IMR-90 (cell line): ENCODE results near the gene PPP1R13L. TPM values are rescaled to one million over a fixed set of nuclear protein-coding genes. Genes with fewer than 3 reads are reported as not detected.

Experiments used
- ATAC-seq: fragments of 200-7000 bp; cut with Tn5 transposase; 2 replicates; pipeline ENCODE4 v1.9.1; 2020; ENCODE audit warnings: low read depth, mild to moderate bottlenecking, moderate library complexity
- BruUV-seq: library from RNA; stranded (reverse); fragments of 400-500 nt; replicated peaks from 2 replicates; lab custom pipeline; 2021; lab: Mats Ljungman, UMichigan
- CTCF ChIA-PET: fragments of 300-600 bp; formaldehyde crosslinking; extraction: SDS; loops from one replicate; lab custom pipeline; 2021; ENCODE audit warnings: antibody characterized with exemption; lab: Yijun Ruan, JAX
- POLR2A ChIA-PET: fragments of 300-600 bp; sonication (Branson Sonifier 250); formaldehyde crosslinking; loops from one replicate; lab custom pipeline; 2022; ENCODE audit warnings: antibody characterized with exemption; ENCODE audit not compliant: unreplicated experiment; lab: Charles Lee
- DNase-seq: peaks from one replicate; pipeline ENCODE4 v3.0.0; 2013
- H2AFZ ChIP-seq: replicated peaks from 2 replicates; pipeline ENCODE3; 2013; ENCODE audit warnings: low read length, mild to moderate bottlenecking; ENCODE audit not compliant: poor library complexity
- H2AK5ac ChIP-seq: 2 replicates; pipeline ENCODE4 v1.6.1; 2013; ENCODE audit warnings: low read depth, low read length, inconsistent platforms
- H2AK9ac ChIP-seq: replicated peaks from 2 replicates; pipeline ENCODE3; 2013; ENCODE audit warnings: mild to moderate bottlenecking, low read depth, low read length, moderate library complexity; ENCODE audit not compliant: poor library complexity
- H2BK120ac ChIP-seq: 2 replicates; pipeline ENCODE4 v1.6.1; 2013; ENCODE audit warnings: low read depth, low read length, inconsistent platforms
- H2BK15ac ChIP-seq: 3 replicates; pipeline ENCODE4 v1.6.1; 2013; ENCODE audit warnings: low read depth, low read length, inconsistent platforms
- H2BK20ac ChIP-seq: 2 replicates; pipeline ENCODE4 v1.6.1; 2013; ENCODE audit warnings: low read depth, mild to moderate bottlenecking, inconsistent platforms, low read length, moderate library complexity
- H2BK5ac ChIP-seq: 2 replicates; pipeline ENCODE4 v1.6.1; 2013; ENCODE audit warnings: mild to moderate bottlenecking, low read depth, low read length, inconsistent platforms; ENCODE audit not compliant: poor library complexity, severe bottlenecking
- H3K14ac ChIP-seq: replicated peaks from 2 replicates; pipeline ENCODE4 v1.6.1; 2013; ENCODE audit warnings: low read depth, low read length, inconsistent platforms
- H3K18ac ChIP-seq: 2 replicates; pipeline ENCODE4 v1.6.1; 2013; ENCODE audit warnings: low read depth, low read length, control low read depth
- H3K23ac ChIP-seq: 2 replicates; pipeline ENCODE4 v1.6.1; 2013; ENCODE audit warnings: low read depth, low read length, inconsistent platforms
- H3K27ac ChIP-seq: 2 replicates; pipeline ENCODE4 v1.5.1; 2013; ENCODE audit warnings: mild to moderate bottlenecking, control low read depth, low read length; ENCODE audit not compliant: insufficient read depth
- H3K27me3 ChIP-seq: 2 replicates; pipeline ENCODE4 v1.6.1; 2013; ENCODE audit warnings: low read length; ENCODE audit not compliant: control insufficient read depth, insufficient read depth
- H3K36me3 ChIP-seq: 2 replicates; pipeline ENCODE4 v1.6.1; 2013; ENCODE audit warnings: low read length, mixed read lengths; ENCODE audit not compliant: control insufficient read depth, insufficient read depth
- H3K4ac ChIP-seq: 2 replicates; pipeline ENCODE4 v1.6.1; 2013; ENCODE audit warnings: low read depth, low read length, inconsistent platforms
- H3K4me1 ChIP-seq: 2 replicates; pipeline ENCODE4 v1.6.1; 2013; ENCODE audit warnings: low read length, mixed read lengths; ENCODE audit not compliant: control insufficient read depth, insufficient read depth
- H3K4me2 ChIP-seq: 2 replicates; pipeline ENCODE4 v1.6.1; 2013; ENCODE audit warnings: low read depth, mild to moderate bottlenecking, control low read depth, low read length, moderate library complexity
- H3K4me3 ChIP-seq: 2 replicates; pipeline ENCODE4 v1.5.1; 2013; ENCODE audit warnings: low read depth, mild to moderate bottlenecking, control low read depth, low read length, moderate library complexity; ENCODE audit not compliant: insufficient read depth
- H3K56ac ChIP-seq: 2 replicates; pipeline ENCODE4 v1.6.1; 2013; ENCODE audit warnings: low read length, inconsistent platforms; ENCODE audit not compliant: insufficient read depth; ENCODE audit errors: extremely low read depth
- H3K79me1 ChIP-seq, 2 experiments: 2 replicates each; pipeline ENCODE4 v1.6.1; 2013; ENCODE audit warnings: low read length in 2 of 2, inconsistent platforms in 1 of 2, low read depth in 1 of 2
- H3K9ac ChIP-seq: 2 replicates; pipeline ENCODE4 v1.6.1; 2013; ENCODE audit warnings: low read depth, low read length, control low read depth
- H3K9me1 ChIP-seq: 2 replicates; pipeline ENCODE4 v1.6.1; 2013; ENCODE audit warnings: low read length, inconsistent platforms; ENCODE audit not compliant: insufficient read depth
- H3K9me3 ChIP-seq: 2 replicates; pipeline ENCODE4 v1.6.1; 2013; ENCODE audit warnings: low read length; ENCODE audit not compliant: control insufficient read depth, insufficient read depth
- H4K20me1 ChIP-seq: 2 replicates; pipeline ENCODE4 v1.6.1; 2013; ENCODE audit warnings: low read length, inconsistent platforms; ENCODE audit not compliant: insufficient read depth
- H4K5ac ChIP-seq: 2 replicates; pipeline ENCODE4 v1.6.1; 2013; ENCODE audit warnings: mild to moderate bottlenecking, low read depth, low read length, control low read depth
- H4K8ac ChIP-seq, 2 experiments: 2 replicates each; pipeline ENCODE4 v1.6.1; 2013; ENCODE audit warnings: low read depth in 2 of 2, low read length in 2 of 2, control low read depth in 1 of 2, inconsistent platforms in 1 of 2
- H4K91ac ChIP-seq: 2 replicates; pipeline ENCODE4 v1.6.1; 2013; ENCODE audit warnings: low read depth, low read length, inconsistent platforms; ENCODE audit not compliant: insufficient read depth
- CEBPB ChIP-seq: IDR thresholded peaks from 2 replicates; pipeline ENCODE4 v1.6.1; 2012; ENCODE audit warnings: low read depth, low read length, improper control_type of control experiment
- CHD1 ChIP-seq: IDR thresholded peaks from 2 replicates; pipeline ENCODE4 v1.6.1; 2012; ENCODE audit warnings: low read depth, low read length, improper control_type of control experiment
- CTCF ChIP-seq: conservative IDR thresholded peaks from 2 replicates; pipeline ENCODE4 v1.5.1; 2012; ENCODE audit warnings: mild to moderate bottlenecking, low read depth, low read length, improper control_type of control experiment
- FOS ChIP-seq: fragments of 150-350 bp; IDR thresholded peaks from 2 replicates; pipeline ENCODE4 v1.6.1; 2016; ENCODE audit warnings: low read depth, low read length
- MAZ ChIP-seq: IDR thresholded peaks from 2 replicates; pipeline ENCODE4 v1.6.1; 2012; ENCODE audit warnings: low read depth, mild to moderate bottlenecking, low read length, improper control_type of control experiment, moderate library complexity, borderline replicate concordance
- MXI1 ChIP-seq: IDR thresholded peaks from 2 replicates; pipeline ENCODE4 v1.6.1; 2012; ENCODE audit warnings: low read depth, mild to moderate bottlenecking, low read length, moderate library complexity, borderline replicate concordance
- RAD21 ChIP-seq: IDR thresholded peaks from 2 replicates; pipeline ENCODE4 v1.6.1; 2012; ENCODE audit warnings: low read length, improper control_type of control experiment
- SMC3 ChIP-seq: fragments of 150-350 bp; IDR thresholded peaks from 2 replicates; pipeline ENCODE4 v1.6.1; 2016; ENCODE audit warnings: low read depth, mild to moderate bottlenecking, antibody characterized with exemption, low read length, moderate library complexity
- USF2 ChIP-seq: fragments of 150-350 bp; IDR thresholded peaks from 2 replicates; pipeline ENCODE4 v1.6.1; 2017; ENCODE audit warnings: mild to moderate bottlenecking, antibody characterized with exemption, low read length, low read depth
- WGBS, 2 experiments: methylation state at CpG; one replicate each; pipeline versions ENCODE4 v1.1.5 to v1.1.7; 2013; ENCODE audit warnings: missing lambda C conversion rate in 2 of 2; ENCODE audit not compliant: insufficient read length in 1 of 2; ENCODE audit errors: extremely low coverage in 2 of 2; 5-methylcytosine and 5-hydroxymethylcytosine counted together
- dilution Hi-C: fragments of 300-500 bp; cut with HindIII; formaldehyde crosslinking; loops from one replicate; pipeline ENCODE4 v1.14.3; 2018; ENCODE audit warnings: low sequenced_read_pairs; ENCODE audit not compliant: unreplicated experiment
- in situ Hi-C: fragments of 300-500 bp; cut with MboI; formaldehyde crosslinking; loops from 3 replicates; pipeline ENCODE4 v1.14.3; 2019; ENCODE audit warnings: low sequenced_read_pairs, inconsistent platforms, mixed read lengths
- intact Hi-C: fragments of 100-400 bp; cut with micrococcal nuclease; formaldehyde crosslinking; loops from 2 replicates; pipeline ENCODE4 v1.10.0; 2022
- polyA plus RNA-seq, 3 experiments: library from polyadenylated mRNA; depleted of rRNA; stranded (reverse); fragments of >200 nt; gene quantifications; 2 replicates each; pipeline ENCODE4 v1.2.3, GENCODE V29; 2012; ENCODE audit warnings: low replicate concordance in 1 of 3
- total RNA-seq: library from RNA; depleted of rRNA; stranded (reverse); fragments of >200 nt; gene quantifications from 2 replicates; pipeline ENCODE4 v1.2.3, GENCODE V29; 2012

The PPP1R13L gene
- total and polyA plus RNA-seq, 2 of the 4 experiments (the other 2 are of a cell fraction), result 3.0 to 13.3 TPM

GRCh38 chr19:45362291-45362690 is 42.6 kb downstream of the PPP1R13L start:
- no peak overlapping the region for H4K8ac ChIP-seq
- H3K23ac ChIP-seq, result no peak overlapping the region
- 78% methylated on average over 5 of the region's 16 CpGs; no CpG with 5 or more reads in 1 of the 2 experiments for WGBS, 2 experiments
- BruUV-seq, result no TSS peak
- H2BK120ac ChIP-seq, result no peak overlapping the region
- no peak for DNase-seq
- no peak overlapping the region for H3K4me2 ChIP-seq
- POLR2A ChIA-PET, result no interaction called here
- H3K9ac ChIP-seq, result no peak overlapping the region
- H3K79me1 ChIP-seq, result peaks cover 7 to 14% of the 10 kb centered on the region in 2 experiments
- H4K20me1 ChIP-seq, result no peaks in the 10 kb centered on the region
- no peak overlapping the region for H3K56ac ChIP-seq
- intact Hi-C loops, result no loop called here
- CTCF ChIA-PET, result no interaction called here
- no peak for ATAC-seq
- H3K14ac ChIP-seq, result no peak overlapping the region
- H2BK15ac ChIP-seq, result no peak overlapping the region
- H3K4me1 ChIP-seq, result no peaks in the 10 kb centered on the region
- H4K91ac ChIP-seq, result no peak overlapping the region
- H2AK9ac ChIP-seq, result no peak overlapping the region
- H3K27ac ChIP-seq, result no peak overlapping the region
- peaks cover 36% of the 10 kb centered on the region for H3K36me3 ChIP-seq
- H3K27me3 ChIP-seq, result no peaks in the 10 kb centered on the region
- dilution Hi-C loops, result no loop called here
- H2BK20ac ChIP-seq, result no peak overlapping the region
- TF ChIP-seq FOS, result no peak
- no peak for TF ChIP-seq RAD21
- no peak for TF ChIP-seq SMC3
- no peak for TF ChIP-seq CHD1
- TF ChIP-seq USF2, result no peak
- TF ChIP-seq MXI1, result no peak
- no peak for TF ChIP-seq CEBPB
- TF ChIP-seq MAZ, result no peak
- no peak for TF ChIP-seq CTCF
- no peak overlapping the region for H3K4ac ChIP-seq
- in situ Hi-C loops, result no loop called here
- H2AK5ac ChIP-seq, result no peak overlapping the region
- no peak overlapping the region for H2BK5ac ChIP-seq
- H3K18ac ChIP-seq, result no peak overlapping the region
- no peaks in the 10 kb centered on the region for H3K9me3 ChIP-seq
- no peak overlapping the region for H4K5ac ChIP-seq
- no peak overlapping the region for H2AFZ ChIP-seq
- H3K4me3 ChIP-seq, result no peak overlapping the region
- no peaks in the 10 kb centered on the region for H3K9me1 ChIP-seq
